HG03139 (cell line): ENCODE measurements around the gene DMWD.
"Not testable (repeated sequence)": the region's sequence is repeated elsewhere in the genome, so short reads cannot be mapped to it uniquely, and the experiment has no call there.

Experiments
- ATAC-seq: cut with Tn5 transposase; IDR thresholded peaks from one replicate; pipeline ENCODE4 v1.9.1; 2021; ENCODE audit not compliant: unreplicated experiment

Gene DMWD

DNA sequence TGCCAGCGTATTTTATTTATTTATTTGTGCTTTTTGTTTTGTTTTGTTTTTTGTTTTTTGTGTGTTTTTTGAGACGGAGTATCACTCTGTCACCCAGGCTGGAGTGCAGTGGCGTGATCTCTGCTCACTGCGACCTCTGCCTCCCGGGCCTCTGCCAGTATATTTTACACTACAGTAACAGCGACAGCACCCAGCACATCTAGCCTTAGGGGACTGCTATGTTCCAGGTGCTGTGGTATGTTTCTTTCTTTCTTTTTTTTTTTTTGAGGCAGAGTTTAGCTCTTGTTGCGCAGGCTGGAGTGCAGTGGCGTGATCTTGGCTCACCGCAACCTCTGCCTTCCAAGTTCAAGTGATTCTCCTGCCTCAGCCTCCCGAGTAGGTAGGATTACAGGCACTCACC is 41.2 kb downstream of the DMWD start:
- ATAC-seq: not testable (repeated sequence)

DNA sequence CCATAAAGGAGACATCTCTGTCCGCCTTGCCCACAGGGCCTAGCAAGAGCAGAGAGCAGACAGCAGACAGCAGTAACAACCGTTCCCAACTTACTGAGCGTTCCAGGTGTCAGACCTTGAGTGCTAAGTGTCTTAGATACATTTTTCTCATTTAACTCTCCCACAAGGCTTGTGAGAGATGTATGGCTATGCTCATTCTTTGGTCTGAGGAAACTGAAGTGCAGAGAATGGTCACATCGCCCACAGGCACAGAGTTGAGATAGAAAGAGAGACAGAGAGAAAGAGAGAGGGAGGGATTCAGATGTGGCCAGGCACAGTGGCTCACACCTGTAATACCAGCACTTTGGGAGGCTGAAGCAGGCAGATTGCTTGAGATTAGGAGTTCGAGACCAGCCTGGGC is 45.1 kb downstream of the DMWD start:
- ATAC-seq: no peak

DNA sequence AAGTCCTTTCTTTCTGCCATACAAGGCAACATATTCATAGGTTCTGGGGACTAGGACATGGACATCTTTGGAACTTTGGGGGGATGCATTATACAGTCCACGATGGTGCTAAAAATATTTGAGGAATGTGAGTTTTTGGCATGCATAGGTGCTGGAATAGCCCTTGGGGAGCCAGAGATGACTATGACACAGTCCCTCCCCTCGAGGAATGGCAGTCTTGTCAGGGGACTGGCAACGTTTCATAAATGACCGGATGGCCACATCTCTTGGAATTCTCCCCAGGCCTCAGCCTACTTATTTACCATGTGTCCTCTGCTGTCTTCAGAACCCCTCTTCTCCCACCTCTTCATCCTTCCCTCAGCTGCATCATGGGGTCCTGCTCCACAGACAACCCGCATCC is 45.8 kb downstream of the DMWD start:
- ATAC-seq: no peak

DNA sequence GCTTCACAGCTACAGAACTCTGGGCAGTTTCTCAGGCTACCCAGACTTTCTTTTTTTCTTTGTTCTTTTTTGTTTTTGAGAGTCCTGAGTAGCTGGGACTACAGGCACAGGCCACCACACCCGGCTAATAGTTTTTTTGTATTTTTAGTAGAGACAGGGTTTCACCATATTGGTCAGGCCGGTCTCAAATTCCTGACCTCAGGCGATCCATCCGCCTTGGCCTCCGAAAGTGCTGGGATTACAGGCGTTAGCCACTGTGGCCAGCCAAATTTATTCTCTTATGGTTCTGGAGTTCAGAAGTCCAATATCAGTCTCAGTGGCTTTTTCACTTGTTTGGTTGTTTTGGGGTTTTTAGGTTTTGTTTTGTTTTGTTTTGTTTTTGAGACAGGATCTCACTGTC is 47.0 kb downstream of the DMWD start:
- no peak for ATAC-seq

DNA sequence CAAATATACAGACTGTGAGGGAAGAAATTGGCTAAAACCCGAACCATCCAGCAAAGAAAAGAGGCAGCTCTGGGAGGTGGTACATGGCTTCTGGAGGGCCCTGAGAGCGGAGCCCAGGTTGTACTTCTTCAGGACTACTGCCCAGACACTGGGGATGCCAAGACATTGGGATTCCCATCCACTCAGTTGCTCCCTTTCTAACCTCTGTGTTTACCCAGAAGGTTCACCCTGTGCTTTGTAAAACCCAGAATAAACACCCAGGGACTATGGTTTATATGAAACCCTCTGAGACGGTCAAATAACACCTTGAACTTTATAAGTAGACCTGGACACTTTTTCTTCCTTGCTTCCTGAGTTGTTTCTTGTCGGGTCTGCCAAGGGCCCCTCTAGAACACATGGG is 49.7 kb downstream of the DMWD start:
- ATAC-seq: no peak

DNA sequence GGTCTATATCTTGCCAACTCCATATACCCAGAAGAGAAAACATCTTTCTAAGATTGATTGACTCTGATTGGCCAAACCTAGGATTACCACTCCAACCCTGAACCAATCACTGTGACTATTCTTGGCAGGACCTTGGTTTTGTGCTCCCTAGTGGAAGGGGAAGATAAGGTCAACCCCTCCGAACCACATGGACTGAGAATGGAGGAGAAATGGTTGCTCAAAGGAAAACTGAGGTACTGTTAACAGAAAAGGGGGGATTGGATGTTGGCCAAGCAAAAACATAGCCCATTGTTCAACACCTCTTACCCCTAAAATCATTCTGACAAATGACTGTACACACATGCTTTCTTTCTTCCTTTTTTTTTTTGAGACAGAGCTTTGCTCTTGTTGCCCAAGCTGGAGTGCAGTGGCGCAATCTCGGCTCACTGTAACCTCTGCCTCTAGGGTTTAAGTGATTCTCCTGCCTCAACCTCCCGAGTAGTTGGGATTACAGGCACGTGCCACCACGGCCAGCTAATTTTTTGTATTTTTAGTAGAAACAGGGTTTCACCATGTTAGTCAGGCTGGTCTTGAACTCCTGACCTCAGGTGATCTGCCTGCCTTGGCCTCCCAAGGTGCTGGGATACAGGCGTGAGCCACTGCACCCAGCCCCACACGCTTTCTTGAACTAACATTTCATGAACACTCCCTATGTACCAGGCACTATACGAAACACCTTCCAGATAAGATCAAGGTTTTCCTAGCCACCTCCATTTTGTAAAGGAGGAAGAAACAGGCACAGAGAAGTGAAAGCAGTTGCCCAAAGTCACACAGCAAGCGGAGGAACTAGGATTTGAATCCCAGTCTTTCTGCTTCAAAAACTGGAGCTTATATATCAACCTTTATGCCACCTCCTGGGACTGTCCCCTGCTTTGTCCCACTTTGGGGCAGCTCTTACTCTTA is 52.9 kb downstream of the DMWD start:
- ATAC-seq: no peak

DNA sequence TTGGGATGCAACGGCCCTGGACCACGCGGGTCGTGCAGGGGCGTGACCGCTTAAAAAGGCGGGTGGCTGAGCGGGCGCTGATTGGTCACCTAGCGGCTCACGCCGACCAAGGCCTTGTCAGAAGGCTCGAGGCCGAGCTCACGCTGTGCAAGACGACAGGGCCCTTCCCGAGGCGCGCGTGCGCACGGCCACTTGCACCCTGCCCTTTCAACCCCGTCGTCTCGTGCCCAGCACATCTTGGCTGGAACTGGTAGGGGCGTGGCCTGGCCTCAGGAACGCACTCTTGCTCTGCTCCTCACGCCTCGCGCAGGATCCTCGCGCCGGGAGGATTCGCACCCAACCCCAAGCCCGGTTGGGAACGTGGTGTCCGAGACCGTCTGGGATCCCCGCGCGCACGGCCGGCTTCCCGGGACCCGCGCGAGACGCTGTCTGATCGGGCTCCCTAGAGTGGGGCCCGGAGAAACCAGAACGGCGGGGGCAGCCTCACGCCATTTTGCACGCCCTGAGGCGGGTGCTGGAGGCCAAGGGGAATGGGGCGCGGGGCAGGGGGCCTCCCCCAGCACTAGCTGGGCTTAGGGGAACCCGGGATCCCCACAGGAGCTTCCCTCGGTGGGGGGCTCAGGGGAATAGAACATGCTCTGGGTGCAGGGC is 59.4 kb downstream of the DMWD start, which contains the start of gene MEIOSIN:
Gene MEIOSIN (plus strand): TSS at position 280 of the 651 bp plus-strand sequence. CDS start 1,938 bp downstream, outside the sequence.
- ATAC-seq: no peak
